ENCODE measurements around the gene BRD1. TPM values are rescaled to one million over a fixed set of nuclear protein-coding genes. Genes with fewer than 3 reads are reported as not detected.

The BRD1 gene
- total RNA-seq, 4 donors from 2014 or later = 21.2 to 37.1 (median 28.6) TPM

DNA sequence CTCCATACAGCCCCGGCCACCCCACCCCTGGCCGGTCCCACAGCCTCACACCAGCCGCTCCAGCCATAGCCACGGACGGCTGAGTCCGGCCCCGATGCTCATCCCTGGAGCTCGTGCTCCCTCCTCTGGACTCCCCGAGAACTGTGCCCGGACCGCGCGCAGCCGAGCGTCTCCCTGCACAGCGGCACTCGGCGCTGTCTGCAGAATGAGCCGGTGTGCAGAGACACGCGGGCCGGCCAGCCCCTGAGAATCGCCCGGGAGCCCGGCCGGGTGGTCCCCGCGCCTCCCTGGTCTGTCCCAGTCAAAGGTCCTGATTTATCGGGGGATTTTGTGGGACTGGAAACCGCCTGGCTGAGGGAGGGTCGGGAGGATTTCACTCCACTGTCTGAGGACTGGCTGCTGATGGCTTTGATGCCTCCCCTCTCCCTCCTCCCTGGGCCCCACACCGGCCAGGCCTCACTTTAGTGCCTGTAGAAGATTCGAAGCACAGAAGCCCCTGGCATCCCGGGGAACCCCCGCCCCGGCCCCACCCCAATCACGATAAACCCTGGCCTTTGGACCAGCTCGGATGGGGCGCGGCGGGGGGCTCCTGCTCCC lies 102.7 kb downstream of the BRD1 start:
- TF ChIP-seq, protein P1, sequence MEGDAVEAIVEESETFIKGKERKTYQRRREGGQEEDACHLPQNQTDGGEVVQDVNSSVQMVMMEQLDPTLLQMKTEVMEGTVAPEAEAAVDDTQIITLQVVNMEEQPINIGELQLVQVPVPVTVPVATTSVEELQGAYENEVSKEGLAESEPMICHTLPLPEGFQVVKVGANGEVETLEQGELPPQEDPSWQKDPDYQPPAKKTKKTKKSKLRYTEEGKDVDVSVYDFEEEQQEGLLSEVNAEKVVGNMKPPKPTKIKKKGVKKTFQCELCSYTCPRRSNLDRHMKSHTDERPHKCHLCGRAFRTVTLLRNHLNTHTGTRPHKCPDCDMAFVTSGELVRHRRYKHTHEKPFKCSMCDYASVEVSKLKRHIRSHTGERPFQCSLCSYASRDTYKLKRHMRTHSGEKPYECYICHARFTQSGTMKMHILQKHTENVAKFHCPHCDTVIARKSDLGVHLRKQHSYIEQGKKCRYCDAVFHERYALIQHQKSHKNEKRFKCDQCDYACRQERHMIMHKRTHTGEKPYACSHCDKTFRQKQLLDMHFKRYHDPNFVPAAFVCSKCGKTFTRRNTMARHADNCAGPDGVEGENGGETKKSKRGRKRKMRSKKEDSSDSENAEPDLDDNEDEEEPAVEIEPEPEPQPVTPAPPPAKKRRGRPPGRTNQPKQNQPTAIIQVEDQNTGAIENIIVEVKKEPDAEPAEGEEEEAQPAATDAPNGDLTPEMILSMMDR (IDR thresholded peaks at IDR 0.05; ENCODE audit: low read depth) = no peak

DNA sequence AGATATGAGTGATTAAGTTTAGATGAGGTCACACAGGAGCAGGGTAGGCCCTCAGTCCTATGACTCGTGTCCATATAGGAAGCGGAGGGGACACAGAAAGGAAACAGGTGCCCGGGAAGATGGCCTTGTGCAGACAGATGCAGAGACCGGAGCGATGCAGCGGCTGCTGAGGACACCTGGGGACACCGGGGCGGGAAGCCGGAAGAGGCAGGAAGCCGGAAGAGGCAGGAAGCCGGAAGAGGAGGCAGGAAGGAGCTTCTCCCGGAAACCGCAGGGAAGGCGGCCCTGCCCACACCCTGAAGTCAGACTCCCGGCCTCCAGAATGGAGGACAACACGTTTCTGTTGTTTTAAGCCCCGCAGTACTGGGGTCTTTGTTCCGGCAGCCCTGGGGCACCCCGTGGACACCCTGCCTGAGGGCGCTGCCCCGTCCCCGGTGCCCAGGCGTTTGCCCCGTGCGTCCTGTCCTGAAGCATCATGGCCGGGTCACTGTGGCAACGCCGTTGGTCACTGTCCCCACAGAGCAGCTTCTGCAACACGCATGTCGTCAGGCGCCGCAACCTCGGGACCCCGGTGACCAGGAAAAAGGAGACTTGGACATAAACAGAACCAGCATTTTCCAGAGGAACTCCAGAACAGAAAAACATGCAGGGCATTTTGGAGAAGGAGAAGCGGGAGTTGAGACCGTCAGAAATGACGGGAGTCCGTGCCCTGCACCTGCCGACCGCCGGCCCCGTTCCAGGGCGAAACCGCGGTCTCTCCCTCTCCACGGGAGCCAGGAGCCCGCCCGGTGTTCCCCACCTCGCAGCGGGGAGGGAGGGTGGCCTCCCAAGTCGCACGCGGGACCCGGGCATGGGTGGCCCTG lies 103.4 kb downstream of the BRD1 start:
- TF ChIP-seq, protein P1 (IDR thresholded peaks at IDR 0.05; ENCODE audit: low read depth) = no peak

DNA sequence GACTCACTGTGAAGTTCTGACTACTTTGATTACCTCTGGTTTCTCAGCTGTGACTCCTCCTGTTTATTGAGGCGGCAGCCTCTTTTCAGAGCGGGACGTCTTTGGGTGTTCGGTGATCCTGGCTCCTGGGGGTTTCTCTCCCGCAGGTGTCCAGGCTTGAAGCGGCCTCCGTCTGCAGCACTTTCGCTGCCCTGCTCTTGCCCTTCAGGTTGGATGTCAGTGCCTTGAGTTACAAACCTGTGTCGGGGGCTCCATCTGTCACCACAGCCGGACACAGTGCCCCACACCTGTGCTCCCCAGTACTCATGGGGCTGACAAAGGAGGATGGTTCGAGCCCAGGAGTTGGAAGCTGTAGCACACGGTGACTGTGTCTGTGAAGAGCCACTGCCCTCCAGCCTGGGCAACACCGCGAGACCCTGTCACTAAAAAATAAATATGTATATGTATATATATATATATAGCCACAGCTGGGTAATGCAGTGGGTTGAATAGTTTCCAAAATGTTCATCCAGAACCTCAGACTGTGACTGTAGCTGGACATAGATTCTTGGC lies 104.1 kb downstream of the BRD1 start:
- TF ChIP-seq, protein P1 (IDR thresholded peaks at IDR 0.05; ENCODE audit: low read depth) = no peak

Small RNA genes lying within 50 kb of the gene (small RNA-seq; reads per million reads assigned to genes)
- gene AL117328.1 (not detected), gene RF00017 (not detected)

Other genes with a start within 250 kb of the BRD1 start
- 10 to 100 TPM in 1 of 4 donors, 1 to 10 TPM in 3; 6.0 to 11.1 (median 7.0) TPM for gene ZBED4, start 26.0 kb upstream of the BRD1 start, total RNA-seq
- gene ALG12, start 90.6 kb upstream of the BRD1 start, total RNA-seq = 10 to 100 TPM in 1 of 4 donors, 1 to 10 TPM in 3; 5.9 to 13.9 (median 9.2) TPM
- 10 to 100 TPM; 24.0 to 40.9 (median 31.9) TPM for gene CRELD2, start 90.8 kb upstream of the BRD1 start, total RNA-seq
- 100 to 1,000 TPM in 1 of 4 donors, 10 to 100 TPM in 3; 25.8 to 174 (median 59.0) TPM for gene PIM3, start 132.9 kb upstream of the BRD1 start, total RNA-seq
- not detected for gene IL17REL, start 184.9 kb upstream of the BRD1 start, total RNA-seq
- not detected for gene TTLL8, start 230.4 kb upstream of the BRD1 start, total RNA-seq

Data from subcutaneous adipose tissue (tissue), 4 donors.